GM20000 (cell line): ENCODE data around the gene CCDC141.
A peak's percentile ranks its signal among the peaks of the same experiment; 100 is the strongest.

Experiments
- DNase-seq: peaks from one replicate; pipeline ENCODE4 v3.0.0; 2012; ENCODE audit warnings: low spot score
- CTCF ChIP-seq: IDR thresholded peaks from 2 replicates; pipeline ENCODE4 v1.5.1; 2012; ENCODE audit warnings: mild to moderate bottlenecking, control low read depth; ENCODE audit errors: extremely low read depth, missing control alignments

The CCDC141 gene

DNA sequence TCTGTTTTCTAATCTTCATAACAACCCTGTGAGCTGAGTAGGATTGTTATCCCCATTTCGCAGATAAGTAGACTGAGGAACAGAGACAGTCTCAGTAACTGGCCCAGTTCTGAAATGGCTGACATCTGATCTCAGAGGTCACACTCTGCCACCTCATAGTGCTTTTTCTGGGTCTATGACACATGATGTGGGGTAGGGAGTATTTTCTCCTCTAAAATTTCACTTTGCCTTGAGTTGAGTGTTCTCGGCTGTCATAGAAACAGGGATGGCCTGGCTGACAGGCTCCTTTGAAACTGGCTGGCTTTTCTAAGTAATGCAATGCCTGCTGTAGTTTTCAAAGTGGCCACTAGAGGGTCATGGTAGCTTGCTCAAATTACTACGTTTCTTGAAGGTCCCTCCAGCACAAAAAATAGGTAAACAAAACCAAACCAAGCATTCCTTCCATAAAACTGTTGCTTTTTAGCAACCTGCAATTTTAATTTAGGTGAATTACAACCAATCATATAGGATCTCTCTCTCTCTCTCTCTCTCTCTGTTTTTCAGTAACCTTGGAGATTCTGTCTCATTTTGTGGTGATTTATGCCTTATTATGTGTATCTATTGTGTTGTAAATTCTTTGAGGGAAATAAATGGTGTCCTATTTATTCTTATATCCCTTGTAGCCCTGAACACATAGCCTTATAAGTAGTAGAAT is 158.5 kb downstream of the CCDC141 start:
- TF ChIP-seq CTCF = peak; percentile 61
- DNase-seq = peak; percentile 51

DNA sequence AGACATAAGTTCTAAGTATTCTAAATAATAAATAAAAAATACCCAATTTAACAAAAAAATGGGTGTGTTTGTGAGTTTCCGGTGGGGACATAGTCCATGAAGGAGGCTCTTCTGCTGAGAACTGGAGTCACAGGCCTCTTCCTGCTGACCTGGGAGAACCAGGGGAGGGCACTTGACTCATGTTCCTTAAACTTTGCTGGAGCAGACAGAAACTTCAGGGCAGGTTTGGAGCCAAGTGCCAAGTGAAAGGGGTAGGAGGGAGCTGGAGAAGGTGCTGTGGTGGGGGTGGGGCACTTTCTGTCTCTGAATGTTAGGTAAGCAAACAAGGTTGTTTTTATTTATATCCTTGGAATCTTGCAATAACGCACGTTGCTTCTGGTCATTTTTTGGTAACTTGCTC is 163.9 kb downstream of the CCDC141 start:
- TF ChIP-seq CTCF = no peak
- no peak for DNase-seq

GRCh38 chr2:178884440-178884839 is 165.5 kb downstream of the CCDC141 start:
- no peak for DNase-seq
- no peak for TF ChIP-seq CTCF

DNA sequence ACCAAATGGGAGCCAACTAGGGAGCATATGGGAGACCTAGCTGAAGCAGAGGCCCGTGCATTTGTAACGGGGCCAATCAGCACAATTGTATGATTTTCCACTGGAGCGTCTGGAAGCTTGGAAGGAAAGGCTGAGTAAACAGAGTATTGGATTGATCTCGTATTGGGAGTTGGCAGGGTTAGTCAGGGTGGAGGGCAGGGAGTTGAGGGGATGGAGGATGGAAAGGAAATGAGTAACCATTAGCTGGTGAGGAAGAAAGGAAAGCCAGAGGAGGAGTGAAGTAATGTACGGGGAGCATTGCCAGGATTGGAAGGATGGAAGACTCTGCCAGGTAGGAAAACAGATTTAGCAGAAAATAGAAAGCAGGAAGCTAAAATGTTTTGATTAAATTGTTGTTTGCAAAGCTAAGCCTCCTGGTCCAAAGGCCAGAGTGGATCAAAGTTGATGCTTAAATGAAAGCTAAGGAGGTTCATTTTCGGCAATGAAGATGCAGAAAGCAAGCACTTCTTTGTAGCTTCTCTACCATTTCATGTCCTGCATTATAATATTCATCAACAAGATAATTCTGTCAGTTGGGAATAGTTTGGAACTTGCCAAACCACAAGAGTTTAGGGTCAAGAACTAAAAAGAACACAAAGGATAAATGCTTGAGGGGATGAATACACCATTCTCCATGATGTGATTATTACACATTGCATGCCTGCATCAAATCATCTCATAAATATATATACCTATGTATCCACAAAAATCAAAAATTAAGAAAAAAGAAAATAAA is 167.1 kb downstream of the CCDC141 start:
- DNase-seq = no peak
- no peak for TF ChIP-seq CTCF

- no peak for TF ChIP-seq CTCF
- no peak for DNase-seq
Measured at GRCh38 chr2:178881075-178881474, 168.9 kb downstream of the CCDC141 start.

GRCh38 chr2:178880257-178880656 is 169.7 kb downstream of the CCDC141 start:
- no peak for TF ChIP-seq CTCF
- no peak for DNase-seq

- TF ChIP-seq CTCF = no peak
- no peak for DNase-seq
Measured at GRCh38 chr2:178877874-178878273, 172.1 kb downstream of the CCDC141 start.
